OCI-LY7 (cell line): ENCODE results near the gene PDE12.

Experiments
- EZH2phosphoT487 ChIP-seq: fragments of 200-600 bp; sonication (generic); IDR thresholded peaks from 2 replicates; pipeline ENCODE4 v1.6.1; 2018; ENCODE audit warnings: low read depth, borderline replicate concordance, mild to moderate bottlenecking, mixed run types, antibody characterized with exemption, low read length, moderate library complexity, mixed read lengths
- TF ChIP-seq, protein P1 (sequence below): fragments of 200-600 bp; sonication (generic); conservative IDR thresholded peaks from 2 replicates; pipeline ENCODE4 v1.5.1; 2014; ENCODE audit warnings: mild to moderate bottlenecking, antibody characterized with exemption, low read length, moderate library complexity, mixed read lengths

DNA sequence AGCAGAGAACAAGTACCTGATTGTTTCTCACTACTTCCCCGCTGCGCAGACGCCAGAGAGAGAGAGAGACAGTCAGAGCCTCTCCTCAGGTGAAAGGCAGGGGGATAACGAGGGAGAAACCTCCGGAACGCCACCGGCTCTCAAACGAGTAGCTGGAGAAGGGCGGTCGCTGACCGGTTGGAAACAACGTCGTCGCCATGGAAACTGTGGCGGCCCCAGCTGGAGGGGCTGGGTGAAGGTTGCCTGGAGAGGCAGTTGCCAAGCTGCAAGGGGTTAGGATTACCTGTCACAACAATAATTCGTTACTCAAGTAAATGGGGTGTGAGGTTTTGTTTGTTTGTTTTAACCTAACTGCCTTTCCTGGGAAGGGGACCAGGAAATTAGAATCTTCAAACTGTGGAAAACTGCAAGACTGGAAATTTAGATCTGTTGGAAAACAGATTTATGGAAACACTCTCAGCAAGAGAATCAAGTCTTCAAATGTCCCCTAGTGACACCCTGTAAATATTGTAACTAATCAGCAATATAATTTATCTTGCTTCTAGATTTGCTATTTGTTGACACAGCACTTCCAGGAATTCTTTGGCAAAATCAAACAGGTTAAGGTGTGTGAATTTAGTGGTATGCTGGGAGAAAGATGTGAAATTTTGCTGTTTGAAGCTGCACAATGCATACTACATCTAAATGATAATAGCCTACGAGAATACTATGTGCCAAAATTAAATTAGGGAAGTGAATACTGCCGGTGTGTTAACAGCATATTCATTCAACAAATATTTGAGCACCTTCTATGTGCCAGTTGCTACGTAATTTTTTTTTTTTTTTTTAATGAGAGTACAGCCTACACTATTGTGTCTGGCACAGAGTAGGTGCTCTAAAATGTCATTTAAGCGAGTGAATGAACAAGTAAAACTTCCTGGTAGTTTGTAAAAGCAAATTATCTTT, 11.6 kb upstream of the PDE12 start, which contains the start of gene DNAH12:
- TF ChIP-seq, protein P1, sequence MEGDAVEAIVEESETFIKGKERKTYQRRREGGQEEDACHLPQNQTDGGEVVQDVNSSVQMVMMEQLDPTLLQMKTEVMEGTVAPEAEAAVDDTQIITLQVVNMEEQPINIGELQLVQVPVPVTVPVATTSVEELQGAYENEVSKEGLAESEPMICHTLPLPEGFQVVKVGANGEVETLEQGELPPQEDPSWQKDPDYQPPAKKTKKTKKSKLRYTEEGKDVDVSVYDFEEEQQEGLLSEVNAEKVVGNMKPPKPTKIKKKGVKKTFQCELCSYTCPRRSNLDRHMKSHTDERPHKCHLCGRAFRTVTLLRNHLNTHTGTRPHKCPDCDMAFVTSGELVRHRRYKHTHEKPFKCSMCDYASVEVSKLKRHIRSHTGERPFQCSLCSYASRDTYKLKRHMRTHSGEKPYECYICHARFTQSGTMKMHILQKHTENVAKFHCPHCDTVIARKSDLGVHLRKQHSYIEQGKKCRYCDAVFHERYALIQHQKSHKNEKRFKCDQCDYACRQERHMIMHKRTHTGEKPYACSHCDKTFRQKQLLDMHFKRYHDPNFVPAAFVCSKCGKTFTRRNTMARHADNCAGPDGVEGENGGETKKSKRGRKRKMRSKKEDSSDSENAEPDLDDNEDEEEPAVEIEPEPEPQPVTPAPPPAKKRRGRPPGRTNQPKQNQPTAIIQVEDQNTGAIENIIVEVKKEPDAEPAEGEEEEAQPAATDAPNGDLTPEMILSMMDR, result no peak
- TF ChIP-seq EZH2phosphoT487, result no peak
